HepG2 (cell line): ENCODE results near the gene CREB1. TPM values are rescaled to one million over a fixed set of nuclear protein-coding genes. Genes with fewer than 3 reads are reported as not detected.

ENCODE experiments used
- NPAS2 ChIP-seq: sonication (generic); formaldehyde crosslinking; IDR thresholded peaks from 2 replicates; pipeline ENCODE4 v1.8.0; 2022; ENCODE audit warnings: mild to moderate bottlenecking, missing genetic modification reagents, borderline replicate concordance
- POLR2A ChIP-seq, 2 experiments: IDR thresholded peaks; 2 replicates each; pipeline ENCODE4 v1.6.1; 2011; ENCODE audit warnings: low read depth in 2 of 2, low read length in 2 of 2, mild to moderate bottlenecking in 1 of 2, moderate library complexity in 1 of 2; ENCODE audit not compliant: insufficient read depth in 1 of 2
- TFE3 ChIP-seq: IDR thresholded peaks from 2 replicates; pipeline ENCODE4 v1.6.1; 2016
- ZNF101 ChIP-seq: sonication (generic); formaldehyde crosslinking; IDR thresholded peaks from 2 replicates; pipeline ENCODE4 v1.4.0; 2020; ENCODE audit warnings: mild to moderate bottlenecking, low read depth, missing genetic modification reagents, borderline replicate concordance
- ZNF280D ChIP-seq: sonication (generic); formaldehyde crosslinking; IDR thresholded peaks from 2 replicates; pipeline ENCODE4 v1.5.1; 2020; ENCODE audit warnings: mild to moderate bottlenecking, missing genetic modification reagents
- ZNF616 ChIP-seq: sonication (generic); formaldehyde crosslinking; IDR thresholded peaks from 2 replicates; pipeline ENCODE4 v1.5.0; 2020; ENCODE audit warnings: low read depth, mild to moderate bottlenecking, missing genetic modification reagents
- ZNF773 ChIP-seq: sonication (generic); formaldehyde crosslinking; IDR thresholded peaks from 2 replicates; pipeline ENCODE4 v1.4.0; 2020; ENCODE audit warnings: missing genetic modification reagents, borderline replicate concordance
- ZSCAN30 ChIP-seq: sonication (generic); formaldehyde crosslinking; IDR thresholded peaks from 2 replicates; pipeline ENCODE4 v1.5.0; 2020; ENCODE audit warnings: mild to moderate bottlenecking, missing genetic modification reagents
- polyA plus RNA-seq, 8 experiments: library from polyadenylated mRNA; depleted of rRNA in 3 of 8; stranded (reverse) in 7 of 8; unstranded in 1 of 8; fragments of >200 nt; fragmentation: Illumina TruSeq in 4 of 8; extraction: Trizol in 4 of 8; gene quantifications; 2 replicates each; pipeline versions ENCODE4 v1.2.1 to v1.2.3, GENCODE V29; 2011 to 2016; ENCODE audit warnings: low read depth in 4 of 8, missing spikeins in 1 of 8, mixed read lengths in 1 of 8; ENCODE audit not compliant: insufficient read depth in 1 of 8
- total RNA-seq, 5 experiments: library from RNA; depleted of rRNA; stranded (reverse); fragments of >200 nt; fragmentation: Illumina TruSeq; extraction: Trizol; gene quantifications; 2 replicates each; pipeline ENCODE4 v1.2.3, GENCODE V29; 2016; ENCODE audit warnings: low read depth in 1 of 5
- TF ChIP-seq, protein P1 (sequence below): sonication (generic); formaldehyde crosslinking; IDR thresholded peaks from 2 replicates; pipeline ENCODE4 v1.5.0; 2020; ENCODE audit warnings: mild to moderate bottlenecking, missing genetic modification reagents, borderline replicate concordance
- TF ChIP-seq, protein P2 (sequence below): sonication (generic); formaldehyde crosslinking; IDR thresholded peaks from 2 replicates; pipeline ENCODE4 v1.4.0; 2020; ENCODE audit warnings: missing genetic modification reagents
- TF ChIP-seq, protein P3 (sequence below): sonication (generic); formaldehyde crosslinking; IDR thresholded peaks from 2 replicates; pipeline ENCODE4 v1.4.0; 2020; ENCODE audit warnings: mild to moderate bottlenecking, missing genetic modification reagents

The CREB1 gene
- total and polyA plus RNA-seq, 2 of the 13 experiments (the other 11 are each of a cell fraction or from before 2014, with no cell fraction given): 51.8 to 51.9 TPM

GRCh38 chr2:207619764-207620203, 90.0 kb downstream of the CREB1 start (continued):
- TF ChIP-seq ZNF280D (CRISPR knock-in tag) (peak; percentile 38; the same call in 1 of the 2 replicates), TFE3 (CRISPR knock-in tag) (peak; percentile 43; the same call in 1 of the 2 replicates), POLR2A (IDR thresholded peaks at IDR 0.05; ENCODE audit: insufficient read depth in 1 of 2, low read depth in 2 of 2, low read length in 2 of 2) (no peak), ZNF616 (CRISPR knock-in tag) (no peak), ZNF773 (CRISPR knock-in tag) (no peak), ZNF101 (CRISPR knock-in tag) (no peak), NPAS2 (no peak), ZSCAN30 (CRISPR knock-in tag) (no peak)
- TF ChIP-seq, protein P1, sequence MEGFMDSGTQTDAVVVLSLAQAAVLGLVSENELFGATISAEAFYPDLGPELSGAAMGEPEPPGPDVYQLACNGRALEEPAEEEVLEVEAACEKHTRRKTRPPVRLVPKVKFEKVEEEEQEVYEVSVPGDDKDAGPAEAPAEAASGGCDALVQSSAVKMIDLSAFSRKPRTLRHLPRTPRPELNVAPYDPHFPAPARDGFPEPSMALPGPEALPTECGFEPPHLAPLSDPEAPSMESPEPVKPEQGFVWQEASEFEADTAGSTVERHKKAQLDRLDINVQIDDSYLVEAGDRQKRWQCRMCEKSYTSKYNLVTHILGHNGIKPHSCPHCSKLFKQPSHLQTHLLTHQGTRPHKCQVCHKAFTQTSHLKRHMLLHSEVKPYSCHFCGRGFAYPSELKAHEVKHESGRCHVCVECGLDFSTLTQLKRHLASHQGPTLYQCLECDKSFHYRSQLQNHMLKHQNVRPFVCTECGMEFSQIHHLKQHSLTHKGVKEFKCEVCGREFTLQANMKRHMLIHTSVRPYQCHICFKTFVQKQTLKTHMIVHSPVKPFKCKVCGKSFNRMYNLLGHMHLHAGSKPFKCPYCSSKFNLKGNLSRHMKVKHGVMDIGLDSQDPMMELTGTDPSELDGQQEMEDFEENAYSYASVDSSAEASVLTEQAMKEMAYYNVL (CRISPR knock-in tag): 0 out of 2 replicates have a peak, but pooled peaks have one; percentile 30
- TF ChIP-seq, protein P2, sequence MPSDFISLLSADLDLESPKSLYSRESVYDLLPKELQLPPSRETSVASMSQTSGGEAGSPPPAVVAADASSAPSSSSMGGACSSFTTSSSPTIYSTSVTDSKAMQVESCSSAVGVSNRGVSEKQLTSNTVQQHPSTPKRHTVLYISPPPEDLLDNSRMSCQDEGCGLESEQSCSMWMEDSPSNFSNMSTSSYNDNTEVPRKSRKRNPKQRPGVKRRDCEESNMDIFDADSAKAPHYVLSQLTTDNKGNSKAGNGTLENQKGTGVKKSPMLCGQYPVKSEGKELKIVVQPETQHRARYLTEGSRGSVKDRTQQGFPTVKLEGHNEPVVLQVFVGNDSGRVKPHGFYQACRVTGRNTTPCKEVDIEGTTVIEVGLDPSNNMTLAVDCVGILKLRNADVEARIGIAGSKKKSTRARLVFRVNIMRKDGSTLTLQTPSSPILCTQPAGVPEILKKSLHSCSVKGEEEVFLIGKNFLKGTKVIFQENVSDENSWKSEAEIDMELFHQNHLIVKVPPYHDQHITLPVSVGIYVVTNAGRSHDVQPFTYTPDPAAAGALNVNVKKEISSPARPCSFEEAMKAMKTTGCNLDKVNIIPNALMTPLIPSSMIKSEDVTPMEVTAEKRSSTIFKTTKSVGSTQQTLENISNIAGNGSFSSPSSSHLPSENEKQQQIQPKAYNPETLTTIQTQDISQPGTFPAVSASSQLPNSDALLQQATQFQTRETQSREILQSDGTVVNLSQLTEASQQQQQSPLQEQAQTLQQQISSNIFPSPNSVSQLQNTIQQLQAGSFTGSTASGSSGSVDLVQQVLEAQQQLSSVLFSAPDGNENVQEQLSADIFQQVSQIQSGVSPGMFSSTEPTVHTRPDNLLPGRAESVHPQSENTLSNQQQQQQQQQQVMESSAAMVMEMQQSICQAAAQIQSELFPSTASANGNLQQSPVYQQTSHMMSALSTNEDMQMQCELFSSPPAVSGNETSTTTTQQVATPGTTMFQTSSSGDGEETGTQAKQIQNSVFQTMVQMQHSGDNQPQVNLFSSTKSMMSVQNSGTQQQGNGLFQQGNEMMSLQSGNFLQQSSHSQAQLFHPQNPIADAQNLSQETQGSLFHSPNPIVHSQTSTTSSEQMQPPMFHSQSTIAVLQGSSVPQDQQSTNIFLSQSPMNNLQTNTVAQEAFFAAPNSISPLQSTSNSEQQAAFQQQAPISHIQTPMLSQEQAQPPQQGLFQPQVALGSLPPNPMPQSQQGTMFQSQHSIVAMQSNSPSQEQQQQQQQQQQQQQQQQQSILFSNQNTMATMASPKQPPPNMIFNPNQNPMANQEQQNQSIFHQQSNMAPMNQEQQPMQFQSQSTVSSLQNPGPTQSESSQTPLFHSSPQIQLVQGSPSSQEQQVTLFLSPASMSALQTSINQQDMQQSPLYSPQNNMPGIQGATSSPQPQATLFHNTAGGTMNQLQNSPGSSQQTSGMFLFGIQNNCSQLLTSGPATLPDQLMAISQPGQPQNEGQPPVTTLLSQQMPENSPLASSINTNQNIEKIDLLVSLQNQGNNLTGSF: no peak
- TF ChIP-seq, protein P3, sequence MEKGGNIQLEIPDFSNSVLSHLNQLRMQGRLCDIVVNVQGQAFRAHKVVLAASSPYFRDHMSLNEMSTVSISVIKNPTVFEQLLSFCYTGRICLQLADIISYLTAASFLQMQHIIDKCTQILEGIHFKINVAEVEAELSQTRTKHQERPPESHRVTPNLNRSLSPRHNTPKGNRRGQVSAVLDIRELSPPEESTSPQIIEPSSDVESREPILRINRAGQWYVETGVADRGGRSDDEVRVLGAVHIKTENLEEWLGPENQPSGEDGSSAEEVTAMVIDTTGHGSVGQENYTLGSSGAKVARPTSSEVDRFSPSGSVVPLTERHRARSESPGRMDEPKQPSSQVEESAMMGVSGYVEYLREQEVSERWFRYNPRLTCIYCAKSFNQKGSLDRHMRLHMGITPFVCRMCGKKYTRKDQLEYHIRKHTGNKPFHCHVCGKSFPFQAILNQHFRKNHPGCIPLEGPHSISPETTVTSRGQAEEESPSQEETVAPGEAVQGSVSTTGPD (CRISPR knock-in tag): no peak
